HG02623 (cell line): ENCODE results near the gene NTM.
A peak's percentile ranks its signal among the peaks of the same experiment; 100 is the strongest.

Source experiments
- ATAC-seq: cut with Tn5 transposase; IDR thresholded peaks from one replicate; pipeline ENCODE4 v1.9.1; 2021; ENCODE audit warnings: moderate library complexity; ENCODE audit not compliant: unreplicated experiment

The NTM gene

DNA sequence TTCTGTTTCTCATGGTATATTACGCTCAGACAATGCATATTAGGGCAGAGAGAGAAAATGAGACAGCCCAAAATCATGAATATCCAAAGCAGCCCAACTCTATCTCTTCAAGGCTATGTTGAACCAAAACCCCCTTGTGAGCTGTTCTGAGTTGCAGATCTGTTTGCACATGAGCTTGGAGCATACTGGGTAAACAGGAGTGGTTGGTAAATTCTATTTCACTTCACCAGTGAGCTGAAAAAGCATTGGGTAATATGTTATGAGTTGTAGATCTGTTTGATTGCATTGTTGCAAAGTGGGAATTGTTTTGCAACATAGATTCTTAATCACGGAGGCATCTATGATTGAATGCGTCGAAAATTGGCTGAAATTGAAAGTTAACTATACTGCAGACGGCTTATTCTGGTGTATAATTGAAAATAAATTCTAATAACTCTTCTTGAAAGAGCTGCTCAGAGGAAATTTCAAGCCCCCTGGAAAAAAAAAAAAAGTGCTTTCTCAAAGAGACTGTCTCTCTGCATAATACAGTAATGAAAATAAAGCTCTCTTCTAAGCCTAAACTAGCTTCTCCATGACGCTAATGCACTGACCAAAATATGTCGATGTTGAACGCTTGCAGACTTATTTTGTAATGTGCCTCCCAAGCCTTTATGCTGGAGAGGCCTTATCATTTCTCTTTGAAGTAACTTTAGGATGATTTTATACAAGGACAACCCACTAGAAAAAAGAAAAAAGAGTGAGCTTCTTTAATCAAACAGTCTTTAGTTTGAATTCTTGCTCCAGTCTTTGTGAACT is 263.7 kb downstream of the NTM start:
- no peak for ATAC-seq

DNA sequence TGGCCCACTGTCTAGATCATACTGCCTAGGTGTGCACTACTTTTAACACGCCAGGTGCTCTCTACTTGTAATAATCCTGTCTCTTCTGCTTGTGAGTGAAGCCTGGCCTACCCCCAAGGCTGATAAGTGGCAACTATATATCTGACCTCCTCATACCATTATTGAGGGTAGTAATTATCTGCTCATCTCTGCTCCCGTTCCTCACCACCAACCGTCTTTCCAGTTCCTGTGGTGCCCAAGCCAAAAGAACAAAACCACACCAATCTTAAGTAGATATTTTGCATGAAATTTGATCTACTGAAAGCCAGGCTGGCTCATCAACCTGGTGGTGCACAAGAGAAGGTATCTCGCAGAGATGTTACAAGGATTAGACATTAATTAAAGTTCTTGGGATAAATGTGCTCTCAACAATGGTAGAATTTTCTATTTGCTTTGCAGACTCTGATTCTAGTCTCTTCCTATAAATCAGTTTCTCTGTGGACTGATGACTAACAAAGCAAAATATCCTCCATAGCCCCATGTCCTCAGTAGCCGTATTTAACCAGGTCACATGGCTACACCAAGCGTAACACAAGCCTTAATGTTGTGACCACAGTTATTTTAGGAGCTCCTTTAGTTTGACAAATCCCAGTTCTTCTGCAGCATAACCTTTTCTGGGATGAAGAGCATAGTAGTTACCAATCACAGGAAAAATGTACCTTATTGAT is 267.2 kb downstream of the NTM start:
- no peak for ATAC-seq

DNA sequence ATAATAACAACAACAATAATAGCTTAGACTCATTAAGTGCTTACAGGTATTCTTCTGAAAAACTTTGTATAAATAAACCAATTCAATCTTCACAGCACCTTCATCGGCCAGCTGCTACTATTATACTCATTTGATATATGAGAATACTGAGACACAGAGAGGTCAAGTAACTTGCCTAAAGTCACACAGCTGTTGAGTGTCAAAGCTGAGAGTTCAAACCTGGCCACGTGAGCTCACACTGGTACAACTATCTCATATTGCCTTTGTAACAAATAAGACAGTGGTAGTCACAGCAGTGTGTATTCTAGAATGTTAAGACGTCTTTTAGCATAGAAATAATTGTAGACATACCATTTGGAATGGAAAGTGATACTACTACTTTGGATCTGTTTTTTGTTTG is 268.5 kb downstream of the NTM start:
- no peak for ATAC-seq

DNA sequence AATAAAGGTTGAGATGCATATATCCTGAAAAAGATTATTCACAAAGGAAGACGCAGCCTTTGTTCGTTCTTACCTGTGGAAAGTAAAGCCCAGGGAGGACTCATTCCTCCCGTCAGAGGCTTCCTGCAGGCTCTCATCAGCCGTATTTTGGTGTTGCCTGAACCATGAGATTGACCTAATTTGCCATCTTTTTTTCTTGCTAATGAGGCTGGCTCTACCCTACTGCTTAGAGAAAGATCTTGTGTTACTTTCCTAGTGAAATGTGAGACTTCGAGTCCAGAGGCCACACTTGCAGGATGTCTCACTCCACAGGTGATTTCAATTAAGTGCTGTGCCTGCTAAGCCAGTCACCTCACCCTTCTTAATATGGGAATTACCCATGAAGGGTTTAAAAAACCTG is 269.9 kb downstream of the NTM start:
- no peak for ATAC-seq

DNA sequence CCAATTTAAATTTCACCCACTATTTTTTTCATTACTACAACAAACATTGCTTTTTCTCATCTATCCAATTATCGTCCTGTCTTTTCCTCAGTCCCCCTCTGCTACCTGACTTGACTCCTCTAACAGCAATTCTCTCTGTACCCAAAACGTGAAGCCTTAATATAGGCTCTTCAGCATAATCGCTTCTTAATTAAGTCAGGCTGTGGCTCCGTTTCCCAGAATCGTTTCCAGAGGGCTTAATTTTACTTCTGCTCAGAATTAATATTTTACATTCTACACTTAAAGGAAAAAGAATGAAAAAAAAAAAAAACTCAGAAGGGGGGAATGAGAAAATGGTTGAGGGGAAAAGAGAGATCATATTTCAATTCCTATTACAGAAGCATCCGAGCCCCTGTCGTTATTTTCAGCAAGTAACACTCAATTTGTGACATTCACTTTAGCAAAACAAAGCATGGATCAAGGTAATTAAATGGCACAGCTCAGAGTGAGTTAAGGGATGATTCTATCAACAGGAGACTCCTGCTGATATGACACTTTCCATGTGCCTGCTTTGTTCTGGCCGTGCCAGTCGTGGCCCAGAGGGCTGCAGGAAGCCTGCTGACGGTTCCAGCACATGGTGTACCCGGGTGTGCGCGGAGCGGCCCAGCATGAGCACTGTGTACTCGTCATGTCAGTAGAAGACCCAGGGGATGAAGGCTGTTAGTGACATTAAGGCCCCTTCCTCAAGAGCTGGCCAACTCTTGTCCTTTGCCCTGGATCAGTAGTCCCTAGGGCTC is 272.5 kb downstream of the NTM start:
- no peak for ATAC-seq

DNA sequence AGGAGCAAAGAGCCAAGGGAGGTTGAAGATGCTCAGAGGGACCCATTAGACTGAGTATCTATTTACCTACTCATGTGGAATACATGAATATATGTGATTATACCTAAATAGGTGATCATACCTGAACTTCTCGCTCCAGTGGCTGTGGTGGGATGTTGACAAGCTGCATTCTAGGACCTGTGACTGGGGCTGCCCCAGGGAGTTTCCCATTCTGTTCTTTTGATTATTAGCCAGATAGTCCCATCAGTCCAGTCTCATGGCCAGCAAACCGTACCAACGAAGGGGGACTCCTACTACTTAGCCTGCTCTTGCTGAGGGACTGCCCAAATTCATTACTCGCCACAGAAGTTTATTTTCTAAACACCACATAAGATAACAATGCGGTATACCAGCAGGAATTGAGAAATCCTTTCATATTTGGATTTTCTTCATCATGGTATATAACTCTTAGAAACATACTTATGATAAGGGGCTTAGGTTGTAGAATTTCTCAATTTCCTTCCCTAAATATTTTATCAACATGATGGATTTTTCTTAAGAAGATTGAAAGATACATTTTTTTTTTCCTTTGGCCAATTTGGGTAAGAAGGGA is 273.9 kb downstream of the NTM start:
- no peak for ATAC-seq

DNA sequence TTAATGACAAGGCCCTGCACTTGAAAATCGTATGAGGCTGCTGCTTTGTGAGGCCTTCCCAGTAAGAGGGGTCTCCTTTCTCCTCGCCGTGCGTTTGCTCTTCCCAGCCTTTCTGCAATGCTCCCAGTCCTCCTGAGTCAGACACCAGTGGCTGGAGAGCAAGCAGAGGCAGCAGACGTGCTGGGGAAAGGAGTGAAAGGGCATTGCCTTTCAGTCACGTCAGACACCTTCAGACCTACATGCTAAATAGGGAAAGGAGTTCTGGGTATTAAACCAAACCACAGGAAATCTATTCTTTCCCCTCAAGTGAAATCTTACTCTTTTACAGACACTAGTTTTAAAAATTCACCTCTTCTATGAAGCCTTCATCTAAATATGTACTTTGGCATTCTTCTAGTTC is 274.8 kb downstream of the NTM start:
- ATAC-seq = no peak

DNA sequence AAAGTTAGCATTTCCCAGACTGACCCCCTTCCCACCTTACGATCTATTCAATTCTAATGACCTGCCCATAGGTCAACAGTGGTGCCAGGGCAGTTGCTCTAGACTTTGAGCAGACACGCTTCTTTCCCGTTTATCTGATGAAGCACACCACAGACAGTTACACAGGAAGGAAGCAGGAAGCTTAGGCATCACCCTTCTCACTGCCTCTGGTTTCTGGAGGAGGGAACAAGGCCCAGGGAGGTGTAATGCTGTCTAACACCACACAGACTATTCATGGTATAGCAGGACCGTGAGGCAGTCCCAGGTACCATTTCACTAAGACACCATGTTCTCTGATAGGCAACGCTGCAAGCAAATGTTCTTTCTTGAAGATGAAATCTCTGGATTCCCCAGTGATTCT is 279.4 kb downstream of the NTM start:
- no peak for ATAC-seq

DNA sequence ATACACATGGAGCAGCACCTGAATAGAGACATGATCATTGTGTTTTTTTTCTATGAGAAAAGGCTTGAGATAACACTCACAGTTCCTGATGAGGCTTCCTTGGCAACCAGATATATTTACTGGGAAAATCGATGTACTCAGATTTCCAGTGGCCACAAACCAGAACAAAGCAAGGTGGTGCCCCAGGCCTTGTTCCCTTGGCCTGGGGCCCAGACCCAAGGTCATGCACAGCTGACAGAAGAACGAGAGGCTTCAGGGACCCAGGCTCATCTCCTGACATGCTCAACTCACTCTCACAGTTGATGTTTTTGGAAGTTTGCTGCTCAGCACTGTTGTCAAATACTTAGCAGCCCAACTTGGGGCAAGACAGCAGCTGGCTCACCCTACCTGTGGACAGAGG is 281.8 kb downstream of the NTM start:
- ATAC-seq = no peak

DNA sequence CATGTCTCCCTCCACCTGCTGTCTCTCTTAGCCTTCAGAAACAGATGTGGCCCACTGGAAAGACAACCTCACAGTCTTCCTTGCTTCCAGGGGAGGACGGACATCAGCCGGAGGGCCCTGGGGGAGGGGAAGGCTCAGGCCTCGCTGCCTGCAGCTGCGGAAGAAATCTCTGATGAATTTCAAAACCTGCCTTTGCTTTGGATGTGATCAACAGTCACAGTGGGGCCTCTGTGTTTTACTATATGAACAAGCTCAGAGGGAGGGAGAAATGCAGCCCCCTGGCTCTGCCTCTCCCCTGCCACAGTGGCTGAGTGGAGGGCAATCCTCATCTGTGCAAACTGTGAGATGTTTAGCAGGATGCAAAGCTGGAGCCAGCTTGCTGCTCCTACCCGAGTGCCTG is 282.8 kb downstream of the NTM start:
- ATAC-seq = no peak

DNA sequence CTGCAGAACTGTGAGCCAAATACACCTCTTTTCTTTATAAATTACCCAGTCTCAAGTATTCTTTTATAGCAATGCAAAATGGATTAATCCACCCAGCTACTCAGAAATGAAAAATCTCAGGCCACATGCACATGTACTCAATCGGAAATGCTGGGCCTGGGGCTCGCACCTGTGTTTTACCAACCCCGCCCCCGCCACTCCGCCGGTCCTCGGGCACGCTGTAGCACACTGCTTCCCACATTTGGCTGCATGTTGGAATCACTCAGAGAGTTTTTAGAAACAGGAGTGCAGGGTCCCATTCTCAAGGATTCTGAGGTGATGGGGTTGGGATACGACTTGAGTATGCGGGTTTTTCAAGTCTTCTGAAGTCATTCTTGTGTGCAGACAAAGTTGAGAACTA is 284.4 kb downstream of the NTM start:
- ATAC-seq = no peak

DNA sequence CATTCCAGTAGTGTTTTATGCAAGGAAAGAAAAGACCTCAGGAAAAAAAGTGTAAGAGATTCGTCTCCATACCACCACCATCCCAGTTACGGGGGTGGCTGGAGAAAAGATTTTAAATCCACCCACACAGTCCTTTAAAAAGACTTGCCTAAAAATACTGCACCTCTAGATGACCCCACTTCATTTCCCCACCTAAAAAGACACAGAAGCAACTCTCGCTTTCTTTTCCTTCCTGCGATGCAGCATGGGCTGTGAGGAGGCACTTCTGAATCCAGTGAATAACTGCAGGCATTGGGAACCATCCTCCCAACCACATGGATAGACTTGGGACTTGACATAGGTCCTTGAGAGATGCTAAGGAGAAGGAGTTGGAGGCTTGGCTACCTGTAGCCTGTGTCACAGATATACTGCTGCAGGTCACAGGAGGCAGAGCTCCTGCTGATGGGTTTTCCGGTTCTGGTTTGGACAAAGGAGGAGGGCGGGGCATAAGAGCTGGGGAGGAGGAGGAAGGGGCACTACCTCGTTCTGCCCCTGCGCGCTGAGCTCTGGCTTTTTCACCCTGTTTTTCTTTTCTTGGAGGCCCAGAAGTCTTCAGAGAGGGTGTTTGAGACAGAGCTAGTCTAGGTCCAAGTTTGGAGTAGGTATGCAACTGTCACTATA is 285.9 kb downstream of the NTM start:
- no peak for ATAC-seq

DNA sequence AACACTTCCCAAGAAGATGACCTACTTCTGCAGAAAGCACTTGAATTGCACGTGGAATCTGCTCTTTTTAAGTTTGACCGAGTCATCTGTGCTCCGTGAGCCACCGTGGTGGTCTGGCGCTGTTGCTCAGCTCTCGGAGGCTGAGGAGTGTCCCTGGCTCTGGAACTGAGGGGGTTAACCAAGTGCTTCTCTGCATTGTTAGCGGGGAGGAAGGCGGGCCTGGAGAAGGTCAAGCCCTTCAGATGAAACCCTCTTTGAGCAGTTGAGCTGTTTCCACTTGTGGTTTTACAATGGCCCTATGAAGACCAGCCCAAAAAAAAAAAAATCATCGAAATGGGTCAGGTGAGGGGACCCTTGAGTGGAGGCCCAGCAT is 286.4 kb downstream of the NTM start:
- ATAC-seq = no peak

DNA sequence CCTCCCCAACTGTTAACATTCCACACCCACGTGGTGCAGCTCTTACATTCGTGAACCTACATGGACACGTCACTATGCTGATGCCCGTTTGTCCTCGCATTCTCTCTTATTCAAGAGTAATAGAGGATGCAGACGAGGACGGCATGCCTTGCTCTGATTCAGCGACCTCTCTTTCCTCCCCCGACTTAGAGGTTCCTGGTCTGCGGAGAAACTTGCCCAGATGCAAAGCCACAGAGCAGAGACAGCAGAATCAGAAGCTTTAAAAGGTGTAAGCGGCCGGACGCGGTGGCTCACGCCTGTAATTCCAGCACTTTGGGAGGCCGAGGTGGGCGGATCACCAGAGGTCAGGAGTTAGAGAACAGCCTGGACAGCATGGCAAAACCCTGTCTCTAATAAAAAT is 288.0 kb downstream of the NTM start:
- ATAC-seq = no peak

DNA sequence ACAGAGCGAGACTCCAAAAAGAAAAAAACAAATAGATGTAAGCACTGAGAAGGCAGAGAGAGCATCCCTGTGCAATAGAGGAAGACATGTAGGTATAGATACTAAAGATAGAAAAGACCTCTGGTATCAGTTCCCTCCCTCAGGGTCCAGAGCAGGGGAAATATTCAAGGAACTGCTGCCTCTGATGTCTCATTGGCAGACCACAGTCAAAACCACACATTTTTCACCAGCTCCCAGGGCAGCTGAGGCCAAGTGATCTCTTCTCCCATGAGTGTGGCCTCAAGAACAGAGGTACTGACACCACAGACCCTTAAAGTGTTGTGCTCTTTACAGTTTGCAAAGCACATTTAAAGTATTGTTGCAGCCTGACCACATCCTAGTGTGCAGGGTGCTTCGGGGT is 288.5 kb downstream of the NTM start:
- peak; percentile 67 for ATAC-seq

DNA sequence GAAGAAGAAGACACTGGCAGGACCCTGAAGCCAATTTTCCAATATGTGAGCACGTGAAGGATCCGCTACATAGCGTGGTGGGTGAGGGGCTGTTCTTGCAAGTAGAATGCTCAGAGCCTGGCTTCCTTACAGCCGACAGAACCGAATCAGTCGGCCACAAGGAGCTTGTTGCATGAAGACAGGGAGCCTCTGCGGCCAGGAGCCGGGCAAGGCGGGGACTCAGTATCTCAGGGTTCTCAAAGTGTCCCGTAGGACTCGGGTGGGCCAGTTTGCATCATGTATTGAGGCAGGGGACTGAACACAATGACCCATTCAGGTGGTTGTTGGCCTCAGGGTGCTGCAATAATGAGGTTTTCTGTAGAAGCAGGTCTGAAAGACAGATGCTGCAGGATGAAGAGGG is 289.5 kb downstream of the NTM start:
- ATAC-seq = no peak

DNA sequence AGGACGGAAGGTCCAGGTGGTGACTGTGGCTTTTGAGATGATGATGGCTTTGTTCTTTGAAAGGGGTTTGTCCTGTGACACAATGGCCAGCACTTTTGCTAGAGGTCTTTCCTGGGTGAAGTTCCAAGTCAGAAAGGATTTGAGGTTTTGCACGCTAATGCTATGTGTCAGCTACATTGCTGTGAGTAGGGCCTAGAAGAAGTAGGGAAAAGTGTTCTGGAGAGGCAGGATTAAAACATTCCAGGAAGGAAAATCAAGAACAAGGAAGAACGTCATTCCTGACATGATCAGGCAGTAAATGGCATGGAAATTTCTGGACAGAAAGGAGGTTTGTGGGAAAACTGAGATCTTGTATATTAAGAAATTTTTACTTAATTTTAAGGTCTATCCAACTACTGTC is 290.7 kb downstream of the NTM start:
- ATAC-seq = no peak

DNA sequence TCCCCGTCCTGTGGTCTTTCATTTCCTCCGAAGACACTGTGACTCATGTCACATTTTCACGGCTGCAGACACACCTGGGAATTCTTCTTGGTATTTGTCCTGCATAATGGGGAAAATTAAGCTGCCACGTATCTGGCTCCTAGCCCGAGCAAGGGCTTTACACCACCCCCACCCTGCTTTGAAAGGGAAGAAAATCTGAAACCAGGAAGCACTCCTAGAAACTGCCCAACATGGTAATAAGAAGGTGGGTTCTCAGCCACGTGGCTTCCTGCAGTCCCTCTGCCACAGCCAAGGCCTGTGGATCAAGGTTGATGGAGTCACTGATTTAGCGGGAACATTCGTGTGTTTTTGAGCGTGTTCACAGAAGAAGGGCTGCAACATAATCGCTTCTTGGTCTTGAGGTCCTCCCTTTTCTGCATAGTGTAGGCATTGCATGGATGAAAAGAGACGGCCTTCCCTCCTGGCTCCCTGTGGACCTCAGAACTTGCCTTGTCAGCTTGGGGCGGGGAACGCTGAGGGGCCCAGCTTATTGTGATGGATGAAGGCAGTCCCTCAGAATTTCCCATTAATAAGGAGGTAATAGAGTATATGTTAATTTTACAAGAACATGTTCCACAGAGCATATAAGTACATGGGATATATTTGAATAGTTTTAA is 292.0 kb downstream of the NTM start:
- no peak for ATAC-seq

DNA sequence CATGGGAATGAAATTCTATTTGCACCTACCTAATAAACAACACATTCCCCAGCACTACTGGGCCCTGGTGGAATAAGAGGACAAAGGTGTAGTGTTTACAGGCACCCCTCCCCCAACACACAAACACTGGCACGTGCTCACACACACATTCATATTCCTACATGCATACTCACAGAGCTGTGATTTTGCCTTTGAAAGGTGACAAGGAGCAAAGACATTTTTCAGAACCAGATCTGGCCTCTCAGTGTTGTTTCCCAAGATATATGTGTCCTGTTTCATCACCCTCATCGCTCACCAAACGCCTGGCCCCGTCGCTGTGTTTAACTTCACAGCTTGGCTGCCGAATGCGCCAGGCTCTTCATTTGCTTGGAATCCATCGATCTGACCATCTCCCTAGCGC is 292.6 kb downstream of the NTM start:
- ATAC-seq = no peak

DNA sequence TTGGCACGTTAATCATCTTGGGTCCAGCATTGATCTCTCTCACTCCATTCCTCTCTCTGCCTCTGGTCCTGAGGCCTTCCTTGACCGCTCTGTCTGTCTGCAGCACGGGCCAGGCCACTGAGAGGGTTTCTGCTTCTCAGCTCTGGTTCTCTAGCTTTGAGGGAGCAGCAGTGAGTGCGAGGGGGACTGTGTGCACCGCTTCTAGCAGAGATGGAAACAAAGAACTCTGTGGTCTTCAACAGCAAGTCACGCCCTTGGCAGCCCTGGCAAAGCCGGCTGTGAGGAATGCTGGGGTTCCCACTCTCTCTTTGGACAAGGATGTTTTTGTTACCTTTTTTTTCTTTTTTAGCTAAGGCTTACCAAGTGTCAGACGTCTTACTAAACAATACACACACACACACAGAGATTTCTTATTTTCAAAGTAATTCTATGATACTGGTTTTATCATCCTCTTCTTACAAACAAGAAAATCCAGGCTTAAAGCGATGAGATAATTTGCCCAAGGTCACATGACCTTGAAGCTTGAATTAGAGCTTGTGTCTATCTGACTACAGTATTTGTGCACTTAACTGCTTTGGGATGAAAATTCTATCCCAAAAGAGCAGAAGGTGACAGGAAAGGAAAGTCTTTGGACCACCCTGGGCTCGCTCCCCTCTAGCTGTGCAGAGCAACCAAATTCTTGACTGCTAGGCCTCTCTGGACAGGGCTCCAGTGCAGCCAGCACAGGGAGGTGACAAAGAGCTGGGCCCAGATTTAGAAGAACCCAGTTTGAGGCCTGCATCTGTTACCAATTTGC is 293.2 kb downstream of the NTM start:
- no peak for ATAC-seq
